Mesodermal cell (in vitro differentiated cells): ENCODE measurements around the gene MYBPC2.
"Not testable (repeated sequence)": the region's sequence is repeated elsewhere in the genome, so short reads cannot be mapped to it uniquely, and the experiment has no call there.

Experiments used
- H3K27ac ChIP-seq: 2 replicates; pipeline ENCODE4 v1.7.0; 2013; ENCODE audit warnings: mild to moderate bottlenecking, low read depth, low read length, moderate library complexity; ENCODE audit not compliant: severe bottlenecking
- H3K36me3 ChIP-seq: 2 replicates; pipeline ENCODE4 v1.7.1; 2013; ENCODE audit warnings: mild to moderate bottlenecking, low read length, moderate library complexity; ENCODE audit not compliant: control insufficient read depth, insufficient read depth
- H3K4me1 ChIP-seq: one replicate; pipeline ENCODE4 v1.7.1; 2013; ENCODE audit warnings: mild to moderate bottlenecking, low read length; ENCODE audit not compliant: insufficient read depth, control insufficient read depth, poor library complexity, severe bottlenecking
- H3K4me3 ChIP-seq: 2 replicates; pipeline ENCODE4 v1.7.0; 2013; ENCODE audit warnings: low read length, control low read depth, mild to moderate bottlenecking; ENCODE audit not compliant: insufficient read depth, poor library complexity, severe bottlenecking; ENCODE audit errors: extremely low read depth
- H3K9me3 ChIP-seq: 2 replicates; pipeline ENCODE4 v1.7.1; 2013; ENCODE audit warnings: mild to moderate bottlenecking, low read length, moderate library complexity; ENCODE audit not compliant: control insufficient read depth
- WGBS, 2 experiments: methylation state at CpG; one replicate each; pipeline ENCODE4 v1.1.5; 2013; ENCODE audit warnings: missing lambda C conversion rate in 2 of 2; ENCODE audit not compliant: insufficient coverage in 2 of 2; 5-methylcytosine and 5-hydroxymethylcytosine counted together

The MYBPC2 gene

GRCh38 chr19:50431343-50432220 lies 1.1 kb upstream of the MYBPC2 start:
- Histone ChIP-seq H3K36me3 (no peaks in the 10 kb centered on the region), H3K4me3 (peak overlapping the region; percentile 50), H3K9me3 (no peaks in the 10 kb centered on the region), H3K27ac (peak overlapping the region; percentile 10), H3K4me1 (peaks cover 3% of the 10 kb centered on the region)
- WGBS, 2 experiments = 5 to 8% methylated on average over 19 to 20 of the region's 54 CpGs

DNA sequence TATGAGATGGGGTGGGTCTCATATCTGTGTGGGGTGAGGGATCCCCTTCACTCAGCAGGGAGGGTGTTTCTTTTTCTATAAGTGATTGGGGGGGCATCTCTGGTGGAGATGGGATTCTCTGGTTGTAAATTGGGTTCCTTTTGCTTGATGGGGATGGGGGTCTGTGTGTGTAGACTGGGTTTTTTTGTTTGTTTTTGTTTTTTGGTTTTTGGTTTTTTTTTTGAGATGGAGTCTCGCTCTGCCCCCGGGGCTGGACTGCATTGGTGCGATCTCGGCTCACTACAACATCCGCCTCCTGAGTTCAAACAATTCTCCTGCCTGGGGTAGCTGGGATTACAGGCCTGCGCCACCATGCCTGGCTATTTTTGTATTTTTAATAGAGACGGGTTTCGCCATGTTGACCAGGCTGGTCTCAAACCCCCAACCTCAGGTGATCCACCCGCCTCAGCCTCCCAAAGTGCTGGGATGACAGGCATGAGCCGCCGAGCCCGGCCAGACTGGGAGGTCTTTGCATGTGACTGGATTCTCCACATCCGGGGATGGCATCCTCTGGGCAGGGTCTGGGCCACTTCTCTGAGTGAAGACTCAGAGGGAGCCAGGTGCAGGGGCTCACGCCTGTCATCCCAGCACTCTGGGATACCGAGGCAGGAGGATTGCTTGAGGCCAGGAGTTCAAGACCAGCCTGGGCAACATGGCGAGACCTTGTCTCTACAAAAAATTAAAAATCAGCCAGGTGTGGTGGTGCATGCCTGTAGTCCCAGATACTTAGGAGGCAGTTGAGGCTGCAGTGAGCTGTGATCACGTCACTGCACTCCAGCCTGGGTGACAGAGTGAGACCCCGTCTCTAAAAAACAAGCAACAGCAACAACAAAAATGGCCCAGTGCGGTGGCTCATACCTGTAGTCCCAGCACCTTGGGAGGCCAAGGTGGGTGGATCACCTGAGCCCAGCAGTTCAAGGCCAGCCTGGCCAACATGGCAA lies 799 bp downstream of the MYBPC2 start:
- 89 to 91% methylated on average over 14 to 18 of the region's 19 CpGs for WGBS, 2 experiments
- Histone ChIP-seq H3K9me3 (no peaks in the 10 kb centered on the region), H3K36me3 (no peaks in the 10 kb centered on the region), H3K4me3 (no peak overlapping the region), H3K27ac (no peak overlapping the region), H3K4me1 (peaks cover 3% of the 10 kb centered on the region)

DNA sequence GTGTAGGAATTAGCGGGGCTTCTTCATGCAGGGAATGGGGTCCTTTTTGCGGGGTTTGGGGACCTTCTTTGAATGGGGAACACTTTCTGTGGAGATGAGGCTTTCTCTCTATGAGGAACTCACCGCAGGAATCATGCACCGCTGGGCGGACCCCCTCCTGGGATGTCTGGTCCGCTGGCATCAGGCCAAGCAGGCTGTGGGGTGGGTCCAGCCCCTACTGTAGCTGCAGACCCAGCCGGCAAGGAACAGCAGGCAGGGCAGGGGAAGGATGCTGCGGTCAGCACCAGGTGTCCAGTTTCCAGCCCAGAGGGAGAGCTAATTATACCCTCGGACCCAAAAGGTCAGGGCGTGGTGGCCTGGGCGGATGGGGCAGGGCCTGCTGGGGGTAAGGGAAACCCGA lies 1.8 kb downstream of the MYBPC2 start:
- Histone ChIP-seq H3K36me3 (no peaks in the 10 kb centered on the region), H3K27ac (no peak overlapping the region), H3K4me1 (peaks cover 3% of the 10 kb centered on the region), H3K9me3 (no peaks in the 10 kb centered on the region), H3K4me3 (no peak overlapping the region)
- WGBS, 2 experiments = 67 to 76% methylated on average over 9 to 10 of the region's 12 CpGs

DNA sequence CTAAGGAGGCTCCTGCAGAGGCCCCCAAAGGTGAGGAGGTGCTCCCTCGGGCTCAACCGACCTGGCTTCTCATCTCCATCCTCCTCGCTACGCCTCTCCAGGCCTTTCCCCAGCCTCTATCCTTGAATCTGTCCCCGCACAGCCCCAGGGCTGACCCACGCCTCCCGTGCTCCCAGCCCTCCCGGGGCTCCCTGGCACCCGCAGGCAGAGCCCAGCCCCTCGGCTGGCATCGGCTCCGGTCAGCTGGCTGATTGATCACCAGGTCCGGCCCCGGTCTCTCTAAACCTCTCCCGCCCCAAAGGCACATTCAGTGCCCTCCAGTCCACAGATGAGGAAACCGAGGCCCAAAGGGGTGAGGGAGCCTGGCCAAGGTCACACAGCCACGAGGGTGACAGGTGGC lies 2.5 kb downstream of the MYBPC2 start:
- Histone ChIP-seq H3K27ac (no peak overlapping the region), H3K4me3 (no peak overlapping the region), H3K9me3 (no peaks in the 10 kb centered on the region), H3K4me1 (peaks cover 3% of the 10 kb centered on the region), H3K36me3 (no peaks in the 10 kb centered on the region)
- 88 to 91% methylated on average over 10 to 16 of the region's 17 CpGs for WGBS, 2 experiments

DNA sequence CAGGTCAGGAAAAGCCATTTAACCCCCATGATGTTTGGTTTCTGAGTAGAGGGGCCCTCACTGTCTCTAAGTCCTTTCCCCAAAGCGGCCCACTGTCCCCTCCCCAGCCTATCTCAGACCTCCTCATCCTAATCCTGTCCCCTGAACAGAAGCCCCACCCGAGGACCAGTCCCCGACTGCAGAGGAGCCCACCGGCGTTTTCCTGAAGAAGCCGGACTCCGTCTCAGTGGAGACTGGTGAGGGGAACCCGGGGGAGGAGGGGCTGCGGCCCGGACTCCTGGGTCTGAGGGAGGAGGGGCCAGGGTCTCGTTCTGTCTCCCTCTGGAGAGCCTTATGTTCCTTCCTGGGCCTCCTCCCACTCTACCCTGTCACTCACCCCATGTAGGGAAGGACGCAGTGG lies 2.9 kb downstream of the MYBPC2 start:
- H3K4me3 ChIP-seq = no peak overlapping the region
- no peaks in the 10 kb centered on the region for H3K9me3 ChIP-seq
- H3K27ac ChIP-seq = no peak overlapping the region
- H3K4me1 ChIP-seq = peaks cover 3% of the 10 kb centered on the region
- 87 to 93% methylated on average over 6 to 8 of the region's 12 CpGs for WGBS, 2 experiments
- no peaks in the 10 kb centered on the region for H3K36me3 ChIP-seq

GRCh38 chr19:50437862-50438449 lies 5.3 kb downstream of the MYBPC2 start:
- Histone ChIP-seq H3K27ac (no peak overlapping the region), H3K4me1 (no peaks in the 10 kb centered on the region), H3K36me3 (no peaks in the 10 kb centered on the region), H3K9me3 (no peaks in the 10 kb centered on the region), H3K4me3 (no peak overlapping the region)
- WGBS, 2 experiments = 86 to 87% methylated on average over 1 to 4 of the region's 5 CpGs

- H3K4me3 ChIP-seq, H3K9me3 ChIP-seq, H3K4me1 ChIP-seq, H3K36me3 ChIP-seq, H3K27ac ChIP-seq: not testable (repeated sequence)
- WGBS, 2 experiments = 80% methylated on average over 1 of the region's 2 CpGs
Measured at GRCh38 chr19:50439130-50439529, 6.4 kb downstream of the MYBPC2 start.

DNA sequence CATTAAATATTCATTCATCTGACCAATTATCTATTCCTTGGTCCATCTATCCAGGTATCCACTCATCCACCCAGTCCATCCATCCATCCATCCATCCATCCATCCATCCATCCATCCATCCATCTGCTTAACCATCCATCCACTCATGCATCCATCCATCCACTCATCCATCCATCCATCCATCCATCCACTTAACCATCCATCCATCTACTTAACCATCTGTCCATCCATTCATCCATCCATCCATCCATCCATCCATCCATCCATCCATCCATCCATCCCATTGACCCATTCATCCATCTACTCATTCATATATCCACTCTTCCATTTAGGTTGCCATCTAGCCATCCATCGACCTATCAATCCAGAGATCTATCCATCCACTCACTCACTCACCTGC lies 11.4 kb downstream of the MYBPC2 start:
- Histone ChIP-seq H3K4me1 (no peaks in the 10 kb centered on the region), H3K9me3 (no peaks in the 10 kb centered on the region), H3K4me3 (no peak overlapping the region), H3K27ac (no peak overlapping the region), H3K36me3 (no peaks in the 10 kb centered on the region)
- 31 to 50% methylated on average over 1 of the region's 1 CpG for WGBS, 2 experiments

GRCh38 chr19:50447053-50447452 lies 14.4 kb downstream of the MYBPC2 start:
- Histone ChIP-seq H3K4me3 (no peak overlapping the region), H3K9me3 (no peaks in the 10 kb centered on the region), H3K36me3 (no peaks in the 10 kb centered on the region), H3K4me1 (no peaks in the 10 kb centered on the region), H3K27ac (no peak overlapping the region)
- 83 to 90% methylated on average over 1 to 2 of the region's 5 CpGs for WGBS, 2 experiments

DNA sequence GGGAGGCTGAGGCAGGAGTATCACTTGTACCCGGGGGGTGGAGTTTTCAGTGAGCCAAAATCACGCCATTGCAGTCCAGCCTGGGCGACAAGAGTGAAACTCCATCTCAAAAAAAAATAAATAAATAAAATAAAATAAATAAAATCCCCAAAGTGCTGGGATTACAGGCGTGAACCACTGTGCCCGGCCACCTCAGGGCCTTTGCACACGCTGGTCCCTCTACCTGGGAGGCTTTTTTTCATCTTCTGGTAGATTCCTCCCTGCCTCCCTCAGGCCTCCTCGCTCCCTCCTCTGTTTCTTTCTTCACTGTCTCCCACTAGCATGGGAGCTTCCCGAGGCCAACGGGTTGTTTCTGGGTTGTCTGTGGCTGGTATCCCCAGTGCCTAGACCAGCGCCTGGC lies 15.1 kb downstream of the MYBPC2 start:
- no peaks in the 10 kb centered on the region for H3K4me1 ChIP-seq
- H3K36me3 ChIP-seq = no peaks in the 10 kb centered on the region
- WGBS, 2 experiments = 94 to 95% methylated on average over 7 of the region's 10 CpGs
- H3K9me3 ChIP-seq = no peaks in the 10 kb centered on the region
- H3K4me3 ChIP-seq = no peak overlapping the region
- no peak overlapping the region for H3K27ac ChIP-seq
